Amygdala (tissue), 56 donors: Measurements from ENCODE around the gene PEX7.

Experiments used
- DNase-seq, 56 donors: peaks; one replicate each; lab custom pipeline; 2025; lab: John Stamatoyannopoulos, UW

Gene PEX7, protein sequence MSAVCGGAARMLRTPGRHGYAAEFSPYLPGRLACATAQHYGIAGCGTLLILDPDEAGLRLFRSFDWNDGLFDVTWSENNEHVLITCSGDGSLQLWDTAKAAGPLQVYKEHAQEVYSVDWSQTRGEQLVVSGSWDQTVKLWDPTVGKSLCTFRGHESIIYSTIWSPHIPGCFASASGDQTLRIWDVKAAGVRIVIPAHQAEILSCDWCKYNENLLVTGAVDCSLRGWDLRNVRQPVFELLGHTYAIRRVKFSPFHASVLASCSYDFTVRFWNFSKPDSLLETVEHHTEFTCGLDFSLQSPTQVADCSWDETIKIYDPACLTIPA

GRCh38 chr6:136822376-136823127, at the start of gene PEX7:
PEX7 (plus strand) TSS chr6:136822592; CDS start chr6:136822666, 74 bp downstream.
- peak; percentile 42 to 94 (median 87) for DNase-seq

DNA sequence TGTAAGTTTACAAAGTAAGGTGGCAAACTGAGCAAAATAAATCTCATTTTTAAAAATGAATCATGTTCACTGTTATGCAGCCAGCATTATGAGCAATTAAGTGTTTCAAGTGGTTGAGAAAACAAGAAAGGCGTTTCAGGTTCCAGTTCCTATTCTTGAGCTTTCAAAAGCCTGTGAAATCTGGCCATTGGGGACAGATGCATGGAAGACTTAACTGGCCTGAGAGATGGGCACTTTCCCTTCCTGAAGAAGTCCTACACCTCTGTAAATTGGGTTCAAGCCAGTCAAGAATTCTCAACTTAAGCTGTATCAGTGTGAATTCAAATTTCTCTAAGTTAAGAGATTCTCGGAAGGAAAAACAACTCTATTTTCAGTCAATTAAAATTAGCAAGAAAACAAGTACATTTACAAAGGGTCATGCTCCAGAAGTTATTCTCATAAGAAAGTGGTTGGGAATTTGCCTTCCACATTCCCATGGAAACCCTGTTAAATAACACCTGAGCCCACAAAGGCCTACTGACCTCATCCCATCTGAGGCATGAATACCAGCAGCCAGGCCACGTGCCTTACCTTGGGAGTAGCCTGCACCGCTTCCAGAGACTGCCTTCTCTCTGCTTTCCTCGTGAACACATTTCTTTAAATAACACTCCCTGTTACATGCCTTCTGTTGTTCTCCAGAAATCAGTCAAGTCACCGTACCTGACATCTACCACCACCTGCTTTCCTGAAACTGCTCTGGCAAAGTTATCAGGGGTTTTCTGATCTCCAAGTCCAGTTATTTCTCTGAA, 49.5 kb upstream of the PEX7 start:
- DNase-seq = peak in 11 of 56 donors; percentile 9 to 49 (median 22)

GRCh38 chr6:136773473-136773796, 49.0 kb upstream of the PEX7 start:
- no peak for DNase-seq

DNA sequence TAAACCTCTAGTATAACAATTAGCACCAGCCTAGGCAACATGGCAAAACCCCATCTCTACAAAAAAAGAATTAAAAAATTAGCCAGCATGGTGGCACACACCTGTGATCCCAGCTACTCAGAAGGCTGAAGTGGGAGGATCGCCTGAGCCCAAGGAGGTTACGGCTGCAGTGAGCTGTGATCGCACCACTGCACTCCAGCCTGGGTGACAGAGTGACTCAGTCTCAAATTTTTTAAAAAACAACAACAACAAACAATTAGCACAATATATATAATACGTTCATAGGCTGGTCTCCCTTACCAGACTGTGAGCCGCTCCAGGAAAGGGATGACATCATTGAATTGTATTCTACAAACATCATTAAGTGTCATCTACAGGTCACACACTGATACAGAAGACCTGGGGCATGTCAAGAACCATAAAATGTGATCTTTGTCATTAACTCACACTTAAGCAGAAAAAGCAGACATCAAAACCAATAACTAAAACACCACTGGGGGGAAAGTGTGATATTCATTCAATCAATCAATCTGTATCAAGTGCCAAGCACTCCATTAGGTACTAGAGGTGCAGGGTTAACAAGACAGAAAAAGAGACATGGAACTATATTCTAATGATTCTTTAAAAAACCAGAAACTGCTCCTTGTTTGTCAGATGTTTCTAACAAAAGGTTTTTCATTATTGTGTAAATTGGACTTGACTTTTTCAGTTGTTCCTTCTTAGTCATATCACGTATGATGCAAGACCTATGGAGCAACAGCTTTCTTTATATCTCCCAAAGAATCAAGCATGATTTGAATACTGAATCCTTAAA, 48.0 kb upstream of the PEX7 start:
- DNase-seq = no peak

DNA sequence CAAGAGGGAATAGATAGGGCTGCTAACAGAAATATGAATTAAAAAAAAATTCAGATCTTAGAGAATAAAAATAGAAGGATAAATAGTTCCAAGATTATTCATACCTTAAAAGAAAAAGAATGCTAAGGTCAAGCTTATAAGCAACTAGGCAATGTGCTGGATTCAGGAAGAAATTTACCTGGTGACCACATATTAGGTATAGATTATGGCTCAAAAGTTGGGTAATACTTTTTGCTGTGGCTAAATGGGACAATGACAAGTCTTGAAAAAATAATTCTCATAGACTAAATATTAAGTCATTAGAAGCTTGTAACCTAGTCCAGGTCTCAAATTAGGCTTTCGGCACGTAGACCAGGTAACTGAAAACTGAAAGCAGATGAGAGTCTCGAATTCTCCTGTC, 47.3 kb upstream of the PEX7 start:
- no peak for DNase-seq

DNA sequence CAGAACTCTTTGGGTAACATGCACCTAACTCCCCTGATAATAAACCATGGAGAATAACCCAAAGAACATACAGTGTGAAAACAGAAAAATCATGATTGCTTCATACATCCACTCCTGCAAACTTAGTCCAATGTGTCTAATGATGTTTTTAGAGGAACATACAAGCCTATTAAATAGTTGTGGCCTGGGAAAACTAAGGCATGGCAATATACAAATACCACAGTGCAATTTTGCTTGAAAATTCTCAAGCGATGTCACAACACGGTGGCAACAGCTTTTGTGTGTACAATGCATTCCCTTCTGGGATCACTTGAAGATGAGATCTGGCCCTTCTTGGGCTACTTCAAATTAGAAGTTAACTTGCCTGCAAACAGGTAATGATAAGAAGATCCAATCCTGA, 46.8 kb upstream of the PEX7 start:
- no peak for DNase-seq

DNA sequence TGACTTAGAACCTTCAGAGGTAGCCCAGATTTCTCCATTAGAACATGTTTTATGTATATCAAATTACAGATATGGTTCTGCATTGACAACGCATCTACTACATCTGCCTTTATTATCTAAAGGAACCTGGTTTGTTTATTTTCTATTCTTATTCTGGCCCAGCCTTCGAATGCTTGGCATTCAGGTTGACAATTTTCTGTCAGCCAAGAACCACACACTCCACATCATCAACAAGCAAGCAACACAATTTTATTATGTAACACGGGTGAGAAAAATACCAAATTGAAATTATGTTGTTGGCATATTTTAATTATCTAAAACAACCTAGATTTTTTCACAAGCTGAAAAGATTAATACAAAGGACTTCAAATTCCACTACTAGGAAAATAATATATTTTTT, 44.7 kb upstream of the PEX7 start:
- no peak for DNase-seq

DNA sequence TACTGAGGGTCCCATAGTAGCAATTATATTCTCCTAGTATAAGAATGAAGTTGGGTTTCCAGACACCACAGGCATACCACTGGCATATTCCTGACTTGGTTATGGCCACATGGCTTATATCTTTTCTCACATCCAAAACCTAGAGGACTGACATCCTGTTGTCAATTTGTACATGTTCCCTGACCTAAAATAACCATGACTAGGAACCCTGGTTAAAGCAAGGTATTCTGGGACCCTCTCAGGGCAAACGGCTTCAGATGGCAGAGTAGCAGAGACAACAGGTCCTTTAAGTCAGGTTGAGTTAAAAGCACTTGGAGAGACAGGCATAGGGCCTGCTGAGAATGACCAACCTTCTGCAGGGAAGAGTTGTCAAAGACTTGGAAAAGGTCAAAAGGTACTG, 42.7 kb upstream of the PEX7 start:
- DNase-seq = no peak

DNA sequence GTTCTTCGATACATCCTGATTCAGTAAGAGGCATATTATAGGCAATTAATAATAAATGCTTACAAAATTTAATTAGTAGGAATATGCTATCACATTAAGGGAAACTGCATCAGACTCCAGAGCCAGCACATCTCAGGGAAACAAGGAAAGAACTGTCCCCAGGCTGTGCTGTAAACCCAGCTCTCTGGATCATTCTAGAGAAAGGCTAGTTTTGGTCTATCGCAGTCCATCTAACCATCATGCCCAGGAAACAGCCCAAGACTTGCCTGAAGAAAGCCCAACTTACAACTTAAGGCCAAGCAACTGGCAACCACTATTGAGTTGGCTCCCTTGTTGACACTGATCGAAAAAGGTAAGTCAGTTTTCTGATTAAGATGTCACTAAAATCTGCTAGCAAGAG, 41.4 kb upstream of the PEX7 start:
- DNase-seq = no peak

DNA sequence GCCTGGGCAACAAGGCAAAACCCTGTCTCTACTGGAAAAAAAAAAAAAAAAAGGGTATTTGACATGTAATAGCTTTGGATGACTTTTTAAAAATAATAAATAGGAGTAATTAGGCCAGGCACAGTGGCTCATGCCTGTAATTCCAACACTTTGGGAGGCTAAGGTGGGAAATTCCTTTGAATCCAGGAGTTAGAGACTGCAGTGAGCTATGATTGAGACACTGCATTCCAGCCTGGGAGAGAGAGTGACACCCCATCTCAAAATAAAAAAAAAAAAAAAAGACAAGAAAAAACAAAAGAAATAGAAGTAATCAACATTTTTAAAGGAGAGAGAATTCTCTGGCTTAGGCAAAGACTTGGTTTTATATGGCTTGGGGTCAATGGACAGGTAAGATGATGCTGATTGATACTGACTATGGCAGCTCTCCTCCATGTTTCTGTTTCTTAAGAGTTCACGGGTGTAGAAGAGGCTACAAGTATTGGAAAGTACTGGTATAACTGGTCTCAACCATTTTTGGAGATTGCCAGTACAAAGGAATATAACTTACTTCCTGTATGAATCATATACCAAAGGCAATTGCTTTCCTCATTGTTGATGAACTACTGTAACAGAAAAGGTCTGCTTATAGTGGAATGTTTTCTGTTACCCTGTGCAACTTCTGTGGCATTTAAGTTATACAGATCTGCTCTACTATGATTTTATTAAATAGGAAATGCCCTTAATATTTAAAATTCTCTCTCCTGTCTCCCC, 40.2 kb upstream of the PEX7 start:
- DNase-seq = no peak

- no peak for DNase-seq
These were observed 39.4 kb upstream of the PEX7 start for GRCh38 chr6:136783021-136783420.

GRCh38 chr6:136783495-136784270, 38.7 kb upstream of the PEX7 start:
- peak in 9 of 56 donors; percentile 4 to 62 (median 24) for DNase-seq

- no peak for DNase-seq
These were observed 38.1 kb upstream of the PEX7 start for GRCh38 chr6:136784271-136784664.

- DNase-seq = peak in 12 of 56 donors; percentile 9 to 58 (median 26)
These were observed 37.3 kb upstream of the PEX7 start for GRCh38 chr6:136784910-136785746.

DNA sequence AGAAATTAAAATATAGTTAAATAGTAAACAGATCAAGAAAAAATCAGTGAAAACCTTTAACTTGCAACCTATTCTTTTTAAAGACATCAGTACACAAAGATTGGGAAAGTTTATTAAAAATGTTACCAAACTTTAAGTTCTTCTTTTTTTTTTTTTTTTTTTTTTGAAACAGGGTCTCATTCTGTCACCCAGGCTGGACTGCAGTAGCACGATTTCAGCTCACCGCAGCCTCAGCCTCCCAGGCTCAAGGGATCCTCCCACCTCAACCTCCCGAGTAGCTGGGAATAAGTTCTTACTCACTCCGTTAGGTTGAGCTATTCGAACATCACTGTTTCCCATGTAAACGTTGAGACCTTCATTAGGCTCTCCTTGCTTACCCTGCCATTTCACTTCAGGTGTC, 35.7 kb upstream of the PEX7 start:
- DNase-seq = no peak

GRCh38 chr6:136787726-136788068, 34.7 kb upstream of the PEX7 start:
- DNase-seq = no peak

DNA sequence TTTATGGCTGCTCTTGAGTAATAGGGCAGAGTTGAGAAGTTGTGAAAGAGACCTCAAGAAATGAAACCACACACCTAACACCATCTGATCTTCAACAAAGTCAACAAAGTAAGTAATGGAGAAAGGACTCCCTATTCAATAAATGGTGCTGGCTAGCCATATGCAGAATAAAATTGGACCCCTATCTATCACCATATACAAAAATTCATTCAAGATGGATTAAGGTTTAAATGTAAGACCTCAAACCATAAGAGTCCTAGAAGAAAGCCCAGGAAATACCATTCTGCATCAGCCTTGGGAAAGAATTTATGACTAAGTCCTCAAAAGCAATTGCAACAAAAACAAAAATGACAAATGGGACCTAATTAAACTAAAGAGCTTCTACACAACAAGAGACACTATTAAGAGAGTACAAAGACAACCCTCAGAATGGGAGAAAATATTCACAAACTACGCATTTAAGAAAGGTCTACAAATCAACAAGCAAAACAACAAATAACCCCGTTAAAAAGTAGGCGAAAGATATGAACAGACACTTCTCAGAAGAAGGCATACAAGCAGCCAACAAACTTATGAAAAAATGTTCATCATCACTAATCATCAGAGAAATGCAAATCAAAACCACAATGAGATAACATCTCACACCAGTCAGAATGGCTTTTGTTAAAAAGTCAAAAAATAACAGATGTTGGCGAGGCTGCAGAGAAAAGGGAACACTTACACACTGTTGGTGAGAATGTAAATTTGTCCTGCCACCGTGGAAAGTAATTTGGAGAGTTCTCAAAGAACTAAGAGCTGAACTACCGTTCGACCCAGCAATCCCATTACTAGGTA, 34.1 kb upstream of the PEX7 start:
- no peak for DNase-seq
